Stimulated activated CD8-positive, alpha-beta memory T cell treated with anti-CD3 and anti-CD28 coated beads, Interleukin-4, amount 100 ng/mL, for 24 hours (primary cell): Measurements from ENCODE around the gene FRAT2.

ENCODE experiments used
- DNase-seq: peaks from one replicate; pipeline ENCODE4 v3.0.0-alpha.2; 2020; ENCODE audit warnings: low read depth

The FRAT2 gene, protein sequence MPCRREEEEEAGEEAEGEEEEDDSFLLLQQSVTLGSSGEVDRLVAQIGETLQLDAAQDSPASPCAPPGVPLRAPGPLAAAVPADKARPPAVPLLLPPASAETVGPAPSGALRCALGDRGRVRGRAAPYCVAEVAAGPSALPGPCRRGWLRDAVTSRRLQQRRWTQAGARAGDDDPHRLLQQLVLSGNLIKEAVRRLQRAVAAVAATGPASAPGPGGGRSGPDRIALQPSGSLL

DNA sequence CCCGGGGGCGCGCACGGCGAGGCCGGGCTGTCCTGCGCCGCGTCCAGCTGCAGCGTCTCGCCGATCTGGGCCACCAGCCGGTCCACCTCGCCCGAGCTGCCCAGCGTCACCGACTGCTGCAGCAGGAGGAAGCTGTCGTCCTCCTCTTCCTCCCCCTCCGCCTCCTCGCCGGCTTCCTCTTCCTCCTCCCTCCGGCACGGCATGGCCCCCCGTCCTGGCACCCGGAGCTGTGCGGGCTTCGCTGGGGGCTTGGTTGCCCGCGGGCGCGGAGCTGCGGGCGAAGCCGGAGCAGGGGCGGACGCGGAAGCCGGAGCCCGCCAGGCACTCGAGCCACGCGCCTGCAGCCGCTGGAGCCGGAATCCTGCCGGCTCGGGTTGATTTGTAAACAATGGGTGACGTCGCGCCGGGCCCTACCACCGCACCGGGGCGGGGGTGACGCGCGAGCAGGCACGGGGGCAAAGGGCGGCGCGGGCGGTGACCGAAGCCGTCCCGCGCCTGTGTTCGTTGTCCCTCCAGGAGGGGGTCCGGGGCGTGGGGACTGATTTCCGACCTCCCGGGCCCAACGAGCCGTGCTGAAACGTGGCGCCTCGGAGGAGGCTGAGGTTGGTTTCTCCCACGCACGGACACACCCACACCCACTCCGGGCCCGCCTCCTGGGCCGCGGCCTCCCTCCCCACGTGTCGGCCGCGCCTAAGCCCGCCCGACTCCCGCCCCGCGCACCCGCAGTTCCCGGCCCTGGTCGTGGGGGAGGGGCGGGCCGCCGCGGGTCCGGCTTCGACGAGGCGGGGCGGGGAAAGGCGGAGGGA, at the start of gene FRAT2:
Gene FRAT2, minus strand, starts transcription at position 360 of the 806 bp plus-strand sequence. Its CDS starts 157 bp downstream, at position 203.
- peak; percentile 82 for DNase-seq

DNA sequence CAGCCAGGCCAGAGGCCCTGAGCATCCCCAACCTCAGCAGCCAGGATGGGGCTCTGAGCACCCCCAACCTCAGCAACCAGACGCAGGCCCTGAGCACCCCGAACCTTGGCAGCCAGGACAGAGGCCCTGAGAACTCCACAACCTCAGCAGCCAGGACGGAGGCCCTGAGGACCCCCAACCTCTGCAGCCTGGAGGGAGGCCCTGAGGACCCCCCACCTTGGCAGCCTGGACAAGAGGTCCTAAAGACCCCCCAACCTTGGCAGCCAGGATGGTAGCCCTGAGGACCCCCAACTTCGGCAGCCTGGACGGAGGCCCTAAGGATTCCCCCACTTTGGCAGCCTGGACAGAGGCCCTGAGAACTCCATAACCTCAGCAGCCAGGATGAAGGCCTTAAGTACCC, 49.6 kb upstream of the FRAT2 start:
- DNase-seq, result no peak

DNA sequence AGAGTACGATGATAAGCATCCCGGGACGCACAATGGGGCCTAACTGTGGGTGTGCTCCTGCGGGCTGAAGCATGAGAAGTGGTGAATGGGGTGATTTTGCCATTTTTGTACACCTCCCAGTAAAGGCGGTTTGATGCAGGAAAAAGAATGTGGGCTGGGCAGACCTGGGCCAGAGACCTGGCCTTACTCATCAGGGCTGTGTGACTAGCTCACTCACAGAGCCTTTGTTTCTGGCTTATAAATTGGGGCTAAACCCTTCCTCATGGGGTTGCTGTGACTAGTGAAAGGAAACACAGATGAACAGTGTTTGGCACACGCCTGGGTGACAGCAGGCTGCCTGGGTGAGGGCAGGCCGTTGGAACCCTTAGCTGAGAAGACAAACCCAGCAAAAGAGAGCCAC, 48.6 kb upstream of the FRAT2 start:
- no peak for DNase-seq

DNA sequence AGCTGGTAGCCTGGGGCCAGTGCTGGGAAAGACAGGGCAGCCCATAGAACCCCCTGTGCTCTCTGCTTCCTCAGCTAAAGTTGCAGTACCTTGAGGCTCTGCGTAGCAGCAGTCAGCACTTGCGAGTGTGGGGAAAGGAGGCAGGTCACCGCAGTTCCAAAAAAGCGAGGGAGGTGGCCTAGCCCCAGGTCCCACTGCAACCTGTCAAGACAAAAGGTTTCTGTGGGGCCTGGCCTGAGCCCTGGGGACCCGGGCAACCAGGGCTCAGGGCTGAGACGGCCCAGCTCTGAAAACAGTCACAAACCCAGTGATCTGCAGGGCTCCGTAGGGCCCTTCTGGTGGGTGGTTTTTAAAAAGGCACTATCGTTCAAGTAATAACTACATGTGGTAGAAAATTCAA, 47.1 kb upstream of the FRAT2 start:
- DNase-seq, result no peak

DNA sequence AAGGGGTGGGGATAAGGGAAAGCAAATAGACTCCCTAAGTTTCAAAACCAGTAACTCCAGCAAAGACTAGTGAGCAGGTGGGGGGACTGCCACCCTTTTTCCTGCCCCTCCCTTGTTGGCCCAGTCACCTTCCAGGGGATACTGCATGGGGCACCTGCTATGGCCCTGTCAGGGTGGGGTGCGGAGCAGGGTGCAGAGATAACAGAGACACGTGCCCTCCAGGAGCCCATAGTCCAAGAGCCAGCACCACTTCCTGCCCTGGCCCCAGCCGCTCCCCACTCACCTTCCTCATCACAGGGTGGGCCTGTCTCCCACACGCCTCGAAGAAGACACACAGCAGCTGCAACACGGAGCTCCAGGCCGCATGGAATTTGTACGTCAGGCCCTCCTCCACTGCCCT, 46.0 kb upstream of the FRAT2 start:
- DNase-seq, result no peak

DNA sequence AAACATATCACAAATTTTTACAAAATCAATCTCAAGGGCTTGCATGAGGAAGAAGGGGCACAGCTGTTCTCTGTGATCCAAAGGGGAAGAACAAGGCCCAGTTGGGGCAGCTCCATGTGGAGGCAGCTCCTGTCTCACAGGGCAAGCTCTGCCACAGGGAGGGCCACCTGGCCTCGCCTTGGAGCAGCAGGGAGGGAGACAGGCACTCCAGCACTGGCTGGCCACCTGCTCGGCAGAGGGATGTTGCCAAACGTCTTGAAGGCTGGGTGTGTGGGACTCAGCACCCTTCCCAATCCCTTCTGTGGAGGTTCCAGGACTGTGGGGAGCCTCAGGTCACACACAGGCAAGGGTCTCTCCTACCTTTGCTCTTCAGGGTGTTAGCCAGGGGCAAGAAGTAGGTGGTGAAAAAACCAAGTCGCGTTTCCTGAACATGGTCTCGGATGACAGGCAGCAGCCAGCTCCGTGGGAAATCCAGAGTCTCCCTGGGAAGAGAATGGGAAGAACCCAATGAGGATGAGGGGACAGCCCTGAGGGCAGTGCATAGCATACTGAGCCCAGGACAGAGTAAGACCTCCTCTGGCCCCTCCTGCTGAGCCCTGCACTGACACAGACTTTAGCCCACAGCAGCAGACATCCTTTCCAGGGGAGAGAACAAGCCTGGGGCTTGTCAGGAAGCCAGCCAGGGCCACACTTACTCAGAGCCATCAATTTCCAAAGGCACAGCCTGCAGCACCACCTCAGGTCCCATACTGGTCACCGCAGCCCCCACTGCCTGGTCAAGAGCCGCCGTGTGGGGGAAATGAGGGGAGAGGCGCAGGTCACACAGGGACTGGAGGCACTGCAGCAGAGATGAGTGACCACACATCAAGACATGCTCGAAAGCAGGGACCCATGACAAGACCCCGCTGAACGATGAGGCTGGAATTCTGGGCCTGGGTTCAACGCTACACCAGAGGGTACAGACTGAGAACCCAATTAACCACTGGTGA, 44.7 kb upstream of the FRAT2 start:
- DNase-seq, result no peak

DNA sequence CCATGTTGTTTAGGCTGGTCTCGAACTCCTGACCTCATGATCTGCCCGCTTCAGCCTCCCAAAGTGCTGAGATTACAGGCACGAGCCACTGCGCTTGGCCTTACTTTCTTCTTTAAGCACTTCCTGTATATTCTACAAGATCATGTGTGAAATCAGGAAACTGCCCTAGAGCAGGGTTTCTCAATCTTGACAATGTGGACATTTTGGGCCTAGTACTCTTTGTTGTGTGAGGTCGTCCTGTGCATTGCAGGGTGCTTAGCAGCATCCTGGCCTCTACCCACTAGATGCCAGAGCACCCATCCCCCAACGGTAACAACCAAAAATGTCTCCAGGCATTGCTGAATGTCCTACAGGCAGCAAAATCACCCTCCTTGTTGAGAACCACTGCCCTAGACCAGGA, 41.9 kb upstream of the FRAT2 start:
- no peak for DNase-seq

DNA sequence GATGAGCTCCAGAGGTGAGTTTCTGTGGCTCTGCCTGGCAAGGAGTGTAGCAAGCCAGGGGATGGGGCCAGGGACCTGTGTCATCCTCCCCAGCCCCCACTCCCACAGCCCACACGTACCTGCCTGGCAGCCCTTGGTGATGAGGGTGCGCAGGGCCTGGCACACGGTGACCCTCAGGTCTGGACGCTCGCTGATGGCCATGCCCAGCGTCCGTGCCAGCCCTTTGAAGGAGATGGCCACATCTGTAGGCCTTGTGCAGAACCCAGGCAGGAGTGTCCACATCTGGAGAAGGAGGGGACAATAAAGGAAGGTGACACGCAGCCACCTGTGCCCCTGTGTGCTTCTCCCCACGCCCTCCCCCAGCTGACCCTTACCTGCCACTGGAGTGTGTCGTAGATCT, 38.9 kb upstream of the FRAT2 start:
- no peak for DNase-seq

DNA sequence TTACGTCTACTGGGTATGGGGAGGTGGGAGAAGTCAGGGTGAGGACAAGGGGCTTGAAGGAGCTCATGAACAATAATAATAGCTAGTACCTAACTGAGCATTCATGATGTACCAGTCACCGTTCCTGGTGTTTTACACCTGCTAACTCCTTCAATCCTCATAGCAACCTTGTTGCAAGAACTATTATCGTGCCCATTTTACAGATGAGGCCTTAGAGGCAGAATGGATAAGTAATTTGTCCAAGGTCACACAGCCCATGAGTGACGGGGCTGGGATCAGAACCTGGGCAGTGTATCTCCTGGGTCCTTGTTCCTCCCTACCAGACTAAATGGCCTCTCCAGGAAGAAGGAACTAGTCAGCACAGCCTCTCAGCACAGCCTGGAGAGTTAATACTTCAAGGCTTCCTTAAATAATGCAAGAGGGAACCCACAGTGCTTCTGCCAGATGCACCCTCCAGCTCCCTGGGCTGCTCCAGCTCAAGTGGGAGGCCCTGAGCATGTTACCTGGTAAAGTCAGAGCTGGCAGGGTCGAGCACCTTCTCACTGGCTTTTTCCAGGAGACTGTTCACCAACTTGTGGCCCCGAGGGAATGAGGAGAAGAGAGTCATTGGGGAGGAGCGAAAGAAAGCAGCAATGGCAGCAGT, 37.8 kb upstream of the FRAT2 start:
- no peak for DNase-seq

DNA sequence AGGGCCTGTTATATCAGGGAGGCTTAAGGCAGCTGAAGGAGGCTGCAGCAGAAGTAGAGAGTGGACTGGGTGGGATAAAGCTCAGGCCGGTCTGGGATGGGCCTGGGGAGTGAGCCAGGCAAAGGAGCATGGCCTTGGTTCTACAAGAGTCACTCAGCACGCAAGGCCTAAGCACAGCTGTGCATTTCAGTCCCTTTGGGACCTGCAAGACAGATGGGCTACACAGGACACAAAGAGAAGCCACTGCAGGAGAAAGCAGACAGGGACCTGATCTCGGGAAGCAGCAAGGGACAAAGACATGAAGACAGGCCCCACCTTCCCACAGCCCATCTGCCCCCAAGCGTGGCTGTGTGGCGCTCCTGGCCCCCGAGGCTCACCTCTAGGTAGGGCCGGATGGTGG, 37.2 kb upstream of the FRAT2 start:
- DNase-seq, result no peak

DNA sequence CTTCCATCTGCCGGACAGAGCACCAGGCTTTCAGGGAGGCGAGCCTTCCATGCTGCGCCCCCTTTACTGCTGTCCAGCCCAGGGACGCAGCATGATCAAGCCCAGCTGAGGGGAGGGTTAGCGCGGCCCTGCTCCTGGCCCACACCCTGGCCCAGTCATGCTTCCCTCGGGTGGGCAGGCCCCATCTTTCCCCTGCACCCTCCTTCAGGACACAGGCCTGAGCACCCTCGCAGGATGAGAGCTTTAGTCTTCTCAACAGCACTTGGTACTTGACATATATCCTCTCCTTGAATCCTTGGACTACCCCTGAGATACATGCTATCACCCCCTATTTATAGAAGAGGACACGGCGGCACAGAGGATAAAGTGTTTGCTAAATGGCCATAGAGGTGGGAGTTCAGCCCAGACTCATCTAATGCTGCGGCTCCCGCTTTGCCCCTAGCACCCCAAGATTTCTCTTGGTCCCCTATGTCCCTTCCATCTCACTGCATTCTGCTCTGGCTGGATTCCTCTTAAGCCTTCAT, 32.7 kb upstream of the FRAT2 start:
- no peak for DNase-seq

DNA sequence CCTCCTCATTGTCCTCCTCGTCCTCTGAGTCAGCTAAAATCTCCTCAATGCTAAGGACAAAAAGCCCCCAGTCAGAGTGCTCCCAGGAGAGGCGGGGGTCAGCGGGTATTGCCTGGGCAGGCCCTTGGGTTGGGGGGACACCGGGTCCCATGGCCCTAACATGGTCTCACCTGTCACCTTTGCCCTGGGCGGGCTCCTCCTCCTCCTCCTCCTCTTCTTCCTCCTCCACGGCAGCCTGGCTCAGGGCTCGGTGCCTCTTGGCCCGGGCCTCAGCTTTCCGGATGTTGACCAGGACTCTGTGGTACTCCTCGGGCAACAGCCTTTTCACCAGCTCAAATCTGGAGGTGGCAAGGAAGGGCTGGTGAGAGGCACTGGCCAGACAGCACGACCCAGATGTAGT, 32.0 kb upstream of the FRAT2 start:
- DNase-seq, result no peak

DNA sequence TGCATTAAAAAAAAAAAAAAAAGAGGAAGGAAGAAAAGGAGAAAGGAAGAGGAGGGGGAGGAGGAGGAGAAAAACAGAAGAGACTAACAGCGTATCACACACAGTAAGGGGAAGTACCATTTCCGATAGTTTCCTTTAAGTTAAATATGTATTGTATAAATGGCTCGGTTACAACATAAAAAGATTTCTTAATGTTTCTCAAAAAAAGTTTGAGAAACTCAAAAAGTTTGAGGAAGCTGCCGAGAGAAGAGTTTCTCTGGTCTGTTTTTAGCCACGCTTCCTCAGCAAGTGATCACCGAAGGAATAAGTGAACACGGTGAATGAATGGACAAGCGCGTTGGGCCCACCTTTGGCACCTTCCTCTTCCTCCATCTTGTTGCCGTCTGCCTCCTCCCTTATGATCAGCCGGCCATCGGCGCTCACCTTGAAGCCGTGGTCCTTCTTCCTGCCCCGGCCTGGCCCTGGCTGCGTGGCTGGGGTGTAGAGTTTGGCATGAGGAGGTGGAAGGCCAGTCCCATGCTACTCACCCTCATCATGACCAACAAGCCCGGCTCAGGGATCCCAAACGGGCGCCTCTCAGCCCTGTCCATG, 31.3 kb upstream of the FRAT2 start:
- no peak for DNase-seq

DNA sequence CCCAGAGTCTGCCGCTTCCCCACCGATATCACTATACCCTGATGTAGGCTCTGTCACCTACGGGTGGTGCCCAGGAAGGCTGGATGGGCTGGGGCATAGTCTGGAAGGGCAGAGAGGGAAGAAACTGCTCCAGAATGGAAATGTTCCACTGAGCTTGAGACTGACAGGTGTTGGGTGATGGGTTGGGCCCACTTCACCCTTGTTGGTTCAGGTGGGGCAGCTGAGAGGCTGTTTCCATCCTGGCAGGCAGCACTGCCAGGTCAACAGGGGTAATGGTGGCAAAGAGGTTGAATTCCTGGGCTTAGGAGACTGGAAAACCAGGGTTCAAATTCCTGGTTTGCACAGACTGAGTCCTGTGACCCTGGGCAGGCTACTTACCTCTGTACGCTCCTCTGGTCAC, 28.5 kb upstream of the FRAT2 start:
- no peak for DNase-seq

DNA sequence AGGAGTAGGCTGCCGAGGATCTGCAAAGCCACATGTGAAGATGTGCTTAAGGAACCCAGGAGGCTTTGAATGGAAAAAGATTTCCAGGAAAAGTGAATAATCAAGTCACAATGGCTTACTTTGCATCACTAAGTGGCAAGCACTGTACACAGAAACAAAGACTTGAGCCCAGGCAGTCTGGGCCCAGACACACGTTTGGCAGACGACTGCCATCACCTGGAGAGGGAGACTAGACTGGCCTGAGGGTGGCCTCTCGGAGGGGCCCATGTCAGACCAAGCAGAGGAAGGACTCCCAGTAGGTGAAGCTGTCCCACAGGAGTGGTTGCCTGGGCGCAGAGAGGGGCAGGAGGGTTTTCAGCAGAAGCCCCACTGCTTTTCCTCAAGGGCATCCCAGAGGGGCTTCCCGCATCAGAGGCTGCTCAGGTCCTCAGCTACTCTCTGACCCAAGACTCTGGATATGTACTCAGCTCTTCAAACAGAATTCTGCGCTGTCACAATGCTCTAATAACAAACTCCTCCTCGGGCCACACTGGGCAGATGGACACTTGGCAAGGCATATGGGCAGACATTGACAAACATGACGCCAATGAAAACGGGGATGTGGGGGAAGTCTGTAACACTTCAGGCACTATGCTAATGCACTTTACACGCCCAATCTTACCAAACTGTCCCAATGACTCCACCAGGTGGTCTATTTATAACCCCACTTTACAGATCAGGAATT, 27.9 kb upstream of the FRAT2 start:
- no peak for DNase-seq

DNA sequence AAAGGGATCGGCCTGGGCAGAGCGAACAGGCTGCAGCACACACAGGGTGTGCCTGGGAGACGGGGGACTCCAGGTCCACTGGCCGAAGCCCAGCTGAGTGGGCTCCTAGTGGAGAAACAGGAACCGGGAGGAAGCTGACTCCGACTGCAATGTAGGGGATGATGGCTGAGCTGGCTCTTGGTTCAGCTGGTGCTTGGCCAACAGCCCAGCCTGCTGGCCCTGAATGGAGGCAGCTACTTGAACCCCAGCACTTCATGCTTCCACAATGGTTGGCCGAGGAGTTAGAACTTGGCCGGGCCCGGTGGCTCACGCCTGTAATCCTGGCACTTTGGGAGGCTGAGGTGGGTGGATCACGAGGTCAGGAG, 27.0 kb upstream of the FRAT2 start:
- no peak for DNase-seq

DNA sequence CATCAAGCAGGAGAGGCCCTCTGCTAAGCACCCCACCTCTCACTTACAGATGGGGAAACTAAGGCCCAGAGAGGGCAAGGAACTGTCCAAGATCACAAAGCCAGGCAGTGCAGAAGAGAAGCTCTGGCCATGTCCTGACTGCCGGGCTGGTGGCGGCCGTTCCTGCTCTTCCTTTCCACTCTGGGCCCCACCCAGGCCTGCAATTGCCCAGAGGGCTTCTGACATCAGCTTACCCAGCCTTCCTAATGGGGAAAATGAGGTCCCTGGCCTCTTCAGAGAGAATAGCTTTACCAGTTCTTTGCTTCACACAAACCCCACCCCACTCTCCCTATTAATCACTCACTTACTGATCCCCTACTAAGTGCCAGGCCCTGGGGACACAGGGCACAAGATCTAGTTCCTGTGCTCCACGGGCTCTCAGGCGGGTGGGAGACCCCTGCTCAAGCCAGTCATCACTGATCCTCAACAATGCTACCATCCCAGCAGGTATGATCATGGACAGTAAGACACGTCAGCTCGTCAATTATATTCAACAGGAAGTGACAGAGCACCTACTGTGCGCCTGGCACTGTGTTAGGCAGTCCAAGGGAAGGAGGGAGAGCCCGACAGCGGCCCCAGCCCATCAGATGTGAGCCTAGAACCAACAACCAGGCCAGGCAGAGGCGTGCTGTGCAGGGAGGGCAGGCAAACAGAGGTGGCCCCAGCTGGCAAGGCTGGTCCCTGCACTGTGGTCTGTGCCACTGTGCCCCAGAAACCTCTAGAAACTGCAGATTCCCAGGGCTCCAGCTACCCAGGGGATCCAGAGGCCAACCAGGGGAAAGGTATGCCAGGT, 26.4 kb upstream of the FRAT2 start:
- no peak for DNase-seq

DNA sequence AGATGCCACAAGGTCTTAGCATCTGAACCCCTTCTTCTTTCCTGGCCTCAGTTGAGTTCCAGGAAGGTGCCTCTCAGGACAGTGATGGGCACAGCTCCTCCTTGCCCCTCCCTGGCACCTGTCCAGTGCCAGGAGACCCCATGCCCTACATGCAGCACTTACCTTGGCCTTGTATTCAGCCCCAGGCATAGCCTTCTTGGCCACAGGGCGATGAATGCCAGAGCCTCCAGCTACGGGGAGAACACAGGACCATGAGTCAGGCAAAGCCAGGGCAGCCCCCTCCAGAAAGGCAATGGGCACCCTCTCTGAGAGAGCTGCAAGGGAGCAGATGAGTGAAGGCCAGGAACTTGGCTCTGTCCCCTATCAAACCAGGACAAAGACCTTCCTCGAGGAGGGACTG, 24.3 kb upstream of the FRAT2 start:
- DNase-seq, result no peak

DNA sequence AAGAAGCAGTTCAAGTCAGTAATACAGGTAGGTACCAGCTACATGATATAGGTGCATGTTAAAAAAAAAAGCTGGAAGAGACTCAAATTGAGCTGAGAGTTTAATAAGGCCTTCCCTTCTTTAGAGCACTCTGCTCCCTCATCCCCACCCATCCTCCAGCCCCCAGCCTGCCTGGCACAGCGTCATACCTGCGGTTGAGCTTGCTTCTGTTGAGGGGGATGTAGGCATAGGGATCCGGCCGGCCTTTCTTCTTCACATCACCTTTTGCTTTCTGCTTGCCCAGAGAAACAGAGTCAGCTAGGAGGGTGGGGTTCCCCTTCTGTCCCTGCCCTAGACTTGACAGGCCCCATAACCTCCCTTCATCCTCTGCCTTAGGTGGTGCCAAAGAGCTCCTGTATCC, 23.8 kb upstream of the FRAT2 start:
- DNase-seq, result no peak

DNA sequence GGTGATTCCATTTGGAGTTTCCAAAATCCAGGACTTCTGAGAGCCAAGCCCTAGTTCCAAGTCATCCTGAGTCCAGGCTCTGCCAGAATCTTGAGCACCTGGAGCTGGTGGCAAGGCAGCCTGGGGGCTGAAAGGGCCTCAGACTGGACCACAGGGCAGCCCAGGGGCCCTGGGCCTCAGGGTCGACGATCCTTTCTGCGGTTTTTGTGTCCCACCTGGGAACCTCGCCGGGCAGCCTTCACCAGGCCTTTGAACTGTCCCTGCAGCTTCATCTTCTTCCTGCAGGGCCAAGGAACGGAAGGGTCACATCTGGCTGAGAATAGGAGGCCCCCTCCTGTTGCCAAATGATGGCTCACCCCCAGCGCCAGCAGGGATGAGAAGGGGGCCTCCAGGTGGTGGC, 22.4 kb upstream of the FRAT2 start:
- DNase-seq, result no peak
